Liver (tissue), 9 donors: ENCODE data around the gene DGKQ. TPM values are rescaled to one million over a fixed set of nuclear protein-coding genes. Genes with fewer than 3 reads are reported as not detected.

Experiments
- DNase-seq: peaks from one replicate; pipeline ENCODE4 v3.0.0-alpha.2; 2017; ENCODE audit warnings: low spot score
- H3K27ac ChIP-seq, 2 donors: one replicate each; pipeline ENCODE4 v1.7.0; 2013; ENCODE audit warnings: inconsistent platforms in 2 of 2, low read length in 2 of 2, control low read depth in 1 of 2, low read depth in 1 of 2, mild to moderate bottlenecking in 1 of 2
- H3K27me3 ChIP-seq, 4 donors: one replicate each; pipeline versions ENCODE4 v1.6.1 to v1.7.0; 2013; ENCODE audit warnings: low read length in 3 of 4, inconsistent platforms in 1 of 4, mild to moderate bottlenecking in 1 of 4, moderate library complexity in 1 of 4; ENCODE audit not compliant: control insufficient read depth in 4 of 4, insufficient read depth in 4 of 4
- H3K36me3 ChIP-seq, 4 donors: one replicate each; pipeline versions ENCODE4 v1.6.1 to v1.7.0; 2013; ENCODE audit warnings: low read length in 3 of 4, mild to moderate bottlenecking in 3 of 4, low read depth in 1 of 4, moderate library complexity in 1 of 4; ENCODE audit not compliant: control insufficient read depth in 4 of 4, insufficient read depth in 3 of 4
- H3K4me1 ChIP-seq, 4 donors: one replicate each; pipeline versions ENCODE4 v1.6.1 to v1.7.0; 2013; ENCODE audit warnings: low read length in 3 of 4, mild to moderate bottlenecking in 3 of 4, moderate library complexity in 1 of 4; ENCODE audit not compliant: control insufficient read depth in 4 of 4, insufficient read depth in 4 of 4
- H3K4me3 ChIP-seq, 3 donors: one replicate each; pipeline versions ENCODE4 v1.6.1 to v1.7.0; 2013; ENCODE audit warnings: low read length in 3 of 3, control low read depth in 1 of 3, low read depth in 1 of 3, mild to moderate bottlenecking in 1 of 3
- H3K9ac ChIP-seq, 2 donors: one replicate each; pipeline ENCODE4 v1.7.0; 2013; ENCODE audit warnings: low read length in 2 of 2, mild to moderate bottlenecking in 2 of 2, moderate library complexity in 2 of 2, control low read depth in 1 of 2, low read depth in 1 of 2
- H3K9me3 ChIP-seq, 4 donors: one replicate each; pipeline versions ENCODE4 v1.6.1 to v1.7.0; 2013; ENCODE audit warnings: low read length in 3 of 4; ENCODE audit not compliant: control insufficient read depth in 4 of 4
- FOXA1 ChIP-seq: IDR thresholded peaks from 2 replicates; pipeline ENCODE4 v1.6.1; 2016; ENCODE audit warnings: antibody characterized with exemption
- FOXA2 ChIP-seq: IDR thresholded peaks from 2 replicates; pipeline ENCODE4 v1.6.1; 2016; ENCODE audit warnings: antibody characterized with exemption
- HNF4G ChIP-seq: IDR thresholded peaks from 2 replicates; pipeline ENCODE4 v1.6.1; 2016; ENCODE audit warnings: antibody characterized with exemption
- JUND ChIP-seq, 2 donors: IDR thresholded peaks; 2 replicates each; pipeline ENCODE4 v1.6.1; 2016; ENCODE audit warnings: antibody characterized with exemption in 2 of 2
- MAX ChIP-seq: IDR thresholded peaks from 2 replicates; pipeline ENCODE4 v1.6.1; 2016; ENCODE audit warnings: antibody characterized with exemption
- NR2F2 ChIP-seq: IDR thresholded peaks from 2 replicates; pipeline ENCODE4 v1.6.1; 2016; ENCODE audit warnings: antibody characterized with exemption
- RAD21 ChIP-seq, 2 donors: IDR thresholded peaks; 2 replicates each; pipeline ENCODE4 v1.6.1; 2016; ENCODE audit warnings: antibody characterized with exemption in 2 of 2, mild to moderate bottlenecking in 2 of 2
- REST ChIP-seq: IDR thresholded peaks from 2 replicates; pipeline ENCODE4 v1.6.1; 2016; ENCODE audit warnings: antibody characterized with exemption, mild to moderate bottlenecking
- TAF1 ChIP-seq: conservative IDR thresholded peaks from 2 replicates; pipeline ENCODE4 v1.6.1; 2016; ENCODE audit warnings: antibody characterized with exemption, mild to moderate bottlenecking
- ZBTB33 ChIP-seq: IDR thresholded peaks from 2 replicates; pipeline ENCODE4 v1.6.1; 2016; ENCODE audit warnings: antibody characterized with exemption
- WGBS: extraction: QIAGEN DNeasy Blood & Tissue Kit; methylation state at CpG from one replicate; pipeline ENCODE4 v1.1.7; 2013; 5-methylcytosine and 5-hydroxymethylcytosine counted together
- polyA plus RNA-seq, 2 donors: library from polyadenylated mRNA; stranded (reverse) in 1 of 2; unstranded in 1 of 2; fragments of 200-250 nt in 1 of 2; fragments of >200 nt in 1 of 2; fragmentation: Nextera tagmentation in 1 of 2; extraction: Ambion mirVana in 1 of 2; gene quantifications; one replicate each; pipeline versions ENCODE4 v1.2.1 to v1.2.3, GENCODE V29; 2013 to 2015
- total RNA-seq, 2 donors: library from RNA; depleted of rRNA; stranded (reverse); fragments of >200 nt; gene quantifications; one replicate each; pipeline ENCODE4 v1.2.3, GENCODE V29; 2014
- donor health status: healthy.
- donor health status: healthy.
- donor health status: healthy.
- donor health status: healthy.
- donor health status: healthy.

Gene DGKQ
- total and polyA plus RNA-seq, 4 donors, result 1.5 to 8.8 (median 3.6) TPM

GRCh38 chr4:963276-964225, 9.8 kb downstream of the DGKQ start:
- Histone ChIP-seq H3K9me3 (no peaks in the 10 kb centered on the region), H3K4me3 (no peak overlapping the region), H3K36me3 (peaks cover 0 to 23% (median 2%) of the 10 kb centered on the region in 4 donors), H3K27me3 (no peaks in the 10 kb centered on the region), H3K4me1 (no peaks in the 10 kb centered on the region), H3K27ac (no peak overlapping the region), H3K9ac (no peak overlapping the region)
- TF ChIP-seq HNF4G (no peak), NR2F2 (no peak), REST (no peak), ZBTB33 (no peak), JUND (IDR thresholded peaks at IDR 0.05) (no peak)
- no peak for DNase-seq
- WGBS, result 93% methylated on average over 39 of the region's 39 CpGs

GRCh38 chr4:962231-963208, 10.8 kb downstream of the DGKQ start:
- no peaks in the 10 kb centered on the region for H3K9me3 ChIP-seq
- TF ChIP-seq REST (no peak), FOXA2 (no peak), RAD21 (IDR thresholded peaks at IDR 0.05) (no peak), MAX (no peak), TAF1 (no peak), FOXA1 (no peak)
- WGBS, result 91% methylated on average over 54 of the region's 54 CpGs
- no peak overlapping the region for H3K27ac ChIP-seq
- no peaks in the 10 kb centered on the region for H3K27me3 ChIP-seq
- no peak for DNase-seq
- H3K36me3 ChIP-seq, result peaks cover 0 to 26% (median 3%) of the 10 kb centered on the region in 4 donors
- no peak overlapping the region for H3K9ac ChIP-seq
- no peaks in the 10 kb centered on the region for H3K4me1 ChIP-seq
- no peak overlapping the region for H3K4me3 ChIP-seq
